Activated B cell treated with CpG ODN at 0.5 μM for 24 hours (primary cell): ENCODE data around the gene HAPLN3. TPM values are rescaled to one million over a fixed set of nuclear protein-coding genes. Genes with fewer than 3 reads are reported as not detected.
"Not testable (repeated sequence)": the region's sequence is repeated elsewhere in the genome, so short reads cannot be mapped to it uniquely, and the experiment has no call there.

ENCODE experiments used
- ATAC-seq: fragments of 200-7000 bp; cut with Tn5 transposase; one replicate; pipeline ENCODE4 v1.10.0; 2021; ENCODE audit warnings: low read depth, mild to moderate bottlenecking, moderate library complexity
- CTCF ChIA-PET: fragments of 350-600 bp; sonication (Branson Sonifier 250); formaldehyde crosslinking; loops from one replicate; lab custom pipeline; 2021; ENCODE audit warnings: antibody characterized with exemption; lab: Charles Lee
- POLR2A ChIA-PET: fragments of 350-600 bp; sonication (Branson Sonifier 250); formaldehyde crosslinking; loops from one replicate; lab custom pipeline; 2021; ENCODE audit warnings: antibody characterized with exemption; lab: Charles Lee
- DNase-seq: peaks from one replicate; pipeline ENCODE4 v3.0.0; 2022
- H3K27ac Mint-ChIP-seq: one replicate; pipeline ENCODE4 v1.8.0; 2020; ENCODE audit warnings: mixed read lengths
- H3K27me3 Mint-ChIP-seq: one replicate; pipeline ENCODE4 v1.8.0; 2021; ENCODE audit warnings: mixed read lengths
- H3K36me3 Mint-ChIP-seq: one replicate; pipeline ENCODE4 v1.8.0; 2021; ENCODE audit warnings: low read depth, mixed read lengths
- H3K4me1 Mint-ChIP-seq: one replicate; pipeline ENCODE4 v1.8.0; 2021; ENCODE audit warnings: mixed read lengths
- H3K4me3 Mint-ChIP-seq: one replicate; pipeline ENCODE4 v1.8.0; 2020; ENCODE audit warnings: mild to moderate bottlenecking, mixed read lengths
- H3K9me3 Mint-ChIP-seq: one replicate; pipeline ENCODE4 v1.8.0; 2020; ENCODE audit warnings: mixed read lengths
- intact Hi-C: fragments of 100-400 bp; cut with micrococcal nuclease; formaldehyde crosslinking; loops from one replicate; pipeline ENCODE4 v1.15.1; 2024
- total RNA-seq: library from RNA; stranded (reverse); gene quantifications from 2 replicates; pipeline ENCODE4 v1.2.3, GENCODE V29; 2022
- TF ChIP-seq, protein P1 (sequence below): fragments of 200-600 bp; IDR thresholded peaks from one replicate; pipeline ENCODE4 v1.8.0; 2022; ENCODE audit warnings: antibody characterized with exemption, mild to moderate bottlenecking

HAPLN3 gene, protein sequence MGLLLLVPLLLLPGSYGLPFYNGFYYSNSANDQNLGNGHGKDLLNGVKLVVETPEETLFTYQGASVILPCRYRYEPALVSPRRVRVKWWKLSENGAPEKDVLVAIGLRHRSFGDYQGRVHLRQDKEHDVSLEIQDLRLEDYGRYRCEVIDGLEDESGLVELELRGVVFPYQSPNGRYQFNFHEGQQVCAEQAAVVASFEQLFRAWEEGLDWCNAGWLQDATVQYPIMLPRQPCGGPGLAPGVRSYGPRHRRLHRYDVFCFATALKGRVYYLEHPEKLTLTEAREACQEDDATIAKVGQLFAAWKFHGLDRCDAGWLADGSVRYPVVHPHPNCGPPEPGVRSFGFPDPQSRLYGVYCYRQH
- total RNA-seq, result 8.5 and 9.1 TPM in 2 replicates

DNA sequence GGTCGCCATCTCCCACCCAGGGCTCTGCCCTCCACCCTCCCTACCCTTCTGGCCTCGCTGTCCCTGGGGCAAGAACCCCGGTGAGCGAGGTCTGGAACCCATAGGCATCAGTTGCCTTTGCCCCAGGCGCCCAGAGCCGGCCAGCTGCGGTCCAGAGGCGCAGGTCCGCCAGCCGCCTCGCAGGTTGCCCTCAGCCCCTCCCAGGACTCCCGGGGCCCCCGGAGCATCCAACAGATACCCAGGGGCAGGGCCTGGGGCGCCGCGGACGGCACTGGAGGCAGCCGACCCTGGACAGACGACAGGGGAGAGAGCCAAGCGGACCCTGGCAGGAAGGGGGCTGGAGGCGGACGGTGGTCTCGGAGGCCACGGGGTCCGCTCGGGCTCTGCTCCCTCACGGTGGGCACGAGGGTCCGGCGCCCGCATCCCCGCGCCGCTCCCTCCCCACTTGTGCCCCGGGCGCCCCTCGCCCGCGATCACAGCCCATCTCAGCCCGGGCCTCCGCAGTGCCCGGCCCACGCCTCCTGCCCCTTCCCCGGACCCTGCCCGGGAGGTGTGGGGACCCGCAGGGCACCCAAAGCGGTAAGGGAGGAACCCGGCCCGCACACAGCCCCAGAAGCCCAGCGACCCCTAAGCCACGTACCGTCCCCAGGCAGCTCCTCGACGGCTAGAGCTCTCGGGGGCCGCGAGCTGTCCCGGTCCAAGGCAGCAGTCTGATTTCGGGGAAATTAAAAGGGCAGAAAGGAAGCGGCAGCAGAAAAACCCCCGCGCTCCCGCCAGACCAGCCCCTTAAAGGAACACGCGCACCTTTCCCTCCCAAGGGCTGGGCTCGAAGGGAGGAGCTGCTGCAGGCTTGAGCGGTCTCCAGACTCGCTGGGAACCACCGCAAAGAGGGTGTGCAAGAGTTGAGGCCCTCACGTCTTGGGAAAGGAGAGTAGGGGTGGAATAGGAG lies at the start of gene HAPLN3:
Gene HAPLN3 (minus strand): TSS at position 726 of the 949 bp plus-strand sequence. CDS start 8,246 bp downstream, outside the sequence.
- peak; percentile 56 for ATAC-seq
- Mint-ChIP-seq H3K4me3 (peak within 1 kb of the TSS; percentile 84), H3K36me3 (no peaks in the 10 kb centered on the region), H3K9me3 (no peaks in the 10 kb centered on the region), H3K4me1 (peaks cover 16% of the 10 kb centered on the region), H3K27ac (no peak within 1 kb of the TSS), H3K27me3 (peaks cover 6% of the 10 kb centered on the region)
- intact Hi-C loops, result loop anchor here (1.0 to 5.0 kb wide), 5 partner anchors 122 to 428 kb away; partner anchors contain the start of genes AEN, MRPL46 and MRPS11
- ChIA-PET CTCF (interaction anchor here (0.9 to 1.0 kb wide), 2 partner anchors 10 to 194 kb away, joined by 3 to 4 read pairs; no protein-coding TSS in a partner anchor), POLR2A (interaction anchor here (0.7 kb wide), 1 partner anchor 424 kb away, joined by 10 read pairs; no protein-coding TSS in a partner anchor)
- TF ChIP-seq, protein P1, sequence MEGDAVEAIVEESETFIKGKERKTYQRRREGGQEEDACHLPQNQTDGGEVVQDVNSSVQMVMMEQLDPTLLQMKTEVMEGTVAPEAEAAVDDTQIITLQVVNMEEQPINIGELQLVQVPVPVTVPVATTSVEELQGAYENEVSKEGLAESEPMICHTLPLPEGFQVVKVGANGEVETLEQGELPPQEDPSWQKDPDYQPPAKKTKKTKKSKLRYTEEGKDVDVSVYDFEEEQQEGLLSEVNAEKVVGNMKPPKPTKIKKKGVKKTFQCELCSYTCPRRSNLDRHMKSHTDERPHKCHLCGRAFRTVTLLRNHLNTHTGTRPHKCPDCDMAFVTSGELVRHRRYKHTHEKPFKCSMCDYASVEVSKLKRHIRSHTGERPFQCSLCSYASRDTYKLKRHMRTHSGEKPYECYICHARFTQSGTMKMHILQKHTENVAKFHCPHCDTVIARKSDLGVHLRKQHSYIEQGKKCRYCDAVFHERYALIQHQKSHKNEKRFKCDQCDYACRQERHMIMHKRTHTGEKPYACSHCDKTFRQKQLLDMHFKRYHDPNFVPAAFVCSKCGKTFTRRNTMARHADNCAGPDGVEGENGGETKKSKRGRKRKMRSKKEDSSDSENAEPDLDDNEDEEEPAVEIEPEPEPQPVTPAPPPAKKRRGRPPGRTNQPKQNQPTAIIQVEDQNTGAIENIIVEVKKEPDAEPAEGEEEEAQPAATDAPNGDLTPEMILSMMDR, result no peak
- peak; percentile 32 for DNase-seq

DNA sequence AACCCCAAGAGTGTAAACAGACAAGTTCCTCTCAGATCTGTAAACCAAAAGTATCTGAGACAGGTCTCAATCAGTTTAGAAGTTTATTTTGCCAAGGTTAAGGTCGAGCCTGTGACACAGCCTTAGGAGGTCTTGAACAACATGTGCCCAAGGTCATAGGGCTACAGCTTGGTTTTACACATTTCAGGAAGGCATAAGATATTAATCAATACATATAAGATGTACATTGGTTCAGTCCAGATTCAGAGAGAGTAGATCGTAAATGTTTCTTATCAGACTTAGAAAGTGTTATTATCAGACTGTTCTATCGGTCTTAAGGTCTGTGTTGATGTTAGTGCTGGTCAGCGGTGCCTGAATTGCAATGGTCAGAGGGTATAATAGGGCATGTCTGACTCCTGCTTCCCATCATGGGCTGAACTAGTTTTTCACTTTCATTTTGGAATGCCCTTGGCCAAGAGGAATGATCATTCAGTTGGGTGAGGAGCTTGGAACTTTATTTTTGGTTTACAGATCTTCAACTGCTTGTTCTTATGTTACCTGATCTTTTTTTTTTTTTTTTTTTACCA lies 44.8 kb upstream of the HAPLN3 start:
- Mint-ChIP-seq H3K27me3 (peaks cover 9% of the 10 kb centered on the region), H3K27ac (no peak overlapping the region), H3K4me3 (no peak overlapping the region), H3K36me3 (no peaks in the 10 kb centered on the region), H3K9me3 (no peaks in the 10 kb centered on the region), H3K4me1 (no peaks in the 10 kb centered on the region)
- ChIA-PET CTCF (no interaction called here), POLR2A (interaction anchor here (0.7 kb wide), 1 partner anchor 31 kb away, joined by 3 read pairs; no protein-coding TSS in a partner anchor)
- intact Hi-C loops, result no loop called here
- no peak for ATAC-seq
- TF ChIP-seq, protein P1, result no peak
- no peak for DNase-seq

DNA sequence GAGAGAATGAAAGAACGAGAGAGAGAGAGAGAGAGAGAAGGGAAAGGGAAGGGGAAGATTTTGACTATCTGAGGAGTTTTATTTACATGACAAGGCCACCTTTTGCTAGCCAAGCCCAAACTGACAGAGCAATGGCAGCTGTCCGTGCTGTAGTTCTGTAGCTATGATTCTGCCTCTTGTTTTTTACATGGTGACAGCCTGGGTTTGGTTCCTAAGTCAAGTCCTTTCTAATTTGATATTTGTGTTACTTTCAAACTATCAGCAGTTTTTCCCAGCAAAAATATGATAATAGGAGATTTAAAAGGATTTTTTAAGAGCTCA lies 44.1 kb upstream of the HAPLN3 start:
- no peak for ATAC-seq
- H3K9me3 Mint-ChIP-seq, result peaks cover 2% of the 10 kb centered on the region
- intact Hi-C loops, result no loop called here
- ChIA-PET POLR2A (interaction anchor here (0.7 kb wide), 1 partner anchor 72 kb away, joined by 3 read pairs; no protein-coding TSS in a partner anchor), CTCF (interaction anchor here (1.4 kb wide), 1 partner anchor 35 kb away, joined by 4 read pairs; no protein-coding TSS in a partner anchor)
- H3K4me1 Mint-ChIP-seq, result no peaks in the 10 kb centered on the region
- no peak for DNase-seq
- H3K4me3 Mint-ChIP-seq, result no peak overlapping the region
- no peak overlapping the region for H3K27ac Mint-ChIP-seq
- TF ChIP-seq, protein P1, result no peak
- peaks cover 12% of the 10 kb centered on the region for H3K27me3 Mint-ChIP-seq
- H3K36me3 Mint-ChIP-seq, result no peaks in the 10 kb centered on the region

DNA sequence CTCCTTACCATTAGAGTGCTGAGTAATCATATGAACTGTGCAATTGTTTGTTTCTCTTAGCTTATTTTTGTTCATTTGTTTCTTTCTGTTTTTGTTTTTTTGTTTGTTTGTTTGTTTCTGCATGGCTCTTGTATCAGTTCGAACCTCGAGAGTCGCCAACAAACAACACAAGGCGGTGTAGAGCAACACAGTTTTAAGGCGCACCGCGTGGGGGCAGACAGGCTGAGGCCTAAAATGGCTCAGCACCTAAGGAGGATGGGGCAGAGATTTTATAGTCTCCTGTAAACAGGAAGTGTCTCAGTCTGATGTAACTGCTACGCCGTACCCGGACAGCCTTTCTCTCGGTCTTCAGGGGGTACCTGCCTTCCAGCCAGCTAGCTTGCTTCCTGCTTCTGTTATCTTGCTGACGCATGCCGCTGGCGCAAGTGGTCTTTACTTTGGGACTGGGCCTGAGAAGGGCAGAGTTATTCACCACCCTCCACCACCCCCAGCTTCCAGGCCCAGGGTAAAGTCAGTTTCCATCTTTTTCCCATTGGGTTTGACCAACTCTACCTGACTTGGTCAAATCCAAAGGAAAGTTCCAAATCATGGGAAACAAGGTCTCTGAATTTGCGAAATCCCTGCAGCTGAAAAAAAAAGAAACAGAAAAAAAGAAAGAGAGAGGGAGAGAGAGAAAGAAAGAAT lies 43.6 kb upstream of the HAPLN3 start:
- Mint-ChIP-seq H3K27me3 (peaks cover 15% of the 10 kb centered on the region), H3K4me3 (no peak overlapping the region), H3K9me3 (peaks cover 2% of the 10 kb centered on the region), H3K27ac (no peak overlapping the region), H3K4me1 (no peaks in the 10 kb centered on the region), H3K36me3 (no peaks in the 10 kb centered on the region)
- intact Hi-C loops, result no loop called here
- POLR2A ChIA-PET, result interaction anchor here (0.7 kb wide), 1 partner anchor 71 kb away, joined by 3 read pairs; no protein-coding TSS in a partner anchor
- CTCF ChIA-PET, result interaction anchor here (1.4 kb wide), 1 partner anchor 34 kb away, joined by 4 read pairs; no protein-coding TSS in a partner anchor
- no peak for DNase-seq
- no peak for ATAC-seq
- TF ChIP-seq, protein P1, result no peak

DNA sequence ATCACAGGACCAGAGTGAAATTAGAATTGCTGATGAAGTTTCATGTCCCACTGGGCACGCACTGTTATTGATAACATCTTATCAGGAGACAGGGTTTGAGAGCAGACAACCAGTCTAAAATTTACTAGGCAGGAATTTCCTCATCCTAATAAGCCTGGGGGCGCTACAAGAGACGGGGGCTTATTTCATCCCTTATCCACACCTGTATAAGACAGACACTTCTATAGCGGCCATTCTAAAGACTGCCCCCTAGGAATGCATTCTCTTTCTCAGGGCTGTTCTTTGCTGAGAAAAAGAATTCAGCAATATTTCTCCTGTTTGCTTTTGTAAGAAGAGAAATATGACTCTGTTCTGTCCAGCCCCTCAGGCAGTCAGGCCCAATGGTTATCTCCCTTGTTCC lies 39.1 kb upstream of the HAPLN3 start:
- peaks cover 32% of the 10 kb centered on the region for H3K27me3 Mint-ChIP-seq
- H3K4me3 Mint-ChIP-seq, intact Hi-C loops: not testable (repeated sequence)

More for the DNA sequence above, 39.1 kb upstream of the HAPLN3 start:
- H3K36me3 Mint-ChIP-seq, POLR2A ChIA-PET, H3K27ac Mint-ChIP-seq, H3K4me1 Mint-ChIP-seq, CTCF ChIA-PET, H3K9me3 Mint-ChIP-seq, ATAC-seq, DNase-seq: not testable (repeated sequence)
